VCaP (cell line): Measurements from ENCODE around the gene ZNF277.

Experiments
- H3K27ac ChIP-seq: fragments of 450-650 bp; 2 replicates; pipeline ENCODE4 v1.5.1; 2017
- CTCF ChIP-seq: fragments of 450-650 bp; conservative IDR thresholded peaks from 2 replicates; pipeline ENCODE4 v1.5.1; 2017; ENCODE audit warnings: mild to moderate bottlenecking, moderate library complexity

The ZNF277 gene

GRCh38 chr7:112162142-112162766, 44.2 kb upstream of the ZNF277 start:
- peak overlapping the region; percentile 86 for H3K27ac ChIP-seq

GRCh38 chr7:112162784-112163506, 43.5 kb upstream of the ZNF277 start:
- peak overlapping the region; percentile 86 for H3K27ac ChIP-seq
- no peak for TF ChIP-seq CTCF

More at GRCh38 chr7:112162142-112162766, 44.2 kb upstream of the ZNF277 start:
- no peak for TF ChIP-seq CTCF

- no peak overlapping the region for H3K27ac ChIP-seq
- TF ChIP-seq CTCF = no peak
Observed at GRCh38 chr7:112167147-112167546, 39.3 kb upstream of the ZNF277 start.

- H3K27ac ChIP-seq = no peak overlapping the region
- TF ChIP-seq CTCF = no peak
Observed at GRCh38 chr7:112168915-112169314, 37.6 kb upstream of the ZNF277 start.

GRCh38 chr7:112171673-112172072, 34.8 kb upstream of the ZNF277 start:
- no peak for TF ChIP-seq CTCF
- H3K27ac ChIP-seq = no peak overlapping the region

GRCh38 chr7:112172870-112173567, 33.5 kb upstream of the ZNF277 start:
- TF ChIP-seq CTCF = no peak

GRCh38 chr7:112173568-112173905, 33.0 kb upstream of the ZNF277 start:
- no peak for TF ChIP-seq CTCF

More at GRCh38 chr7:112172870-112173567, 33.5 kb upstream of the ZNF277 start:
- no peak overlapping the region for H3K27ac ChIP-seq

More at GRCh38 chr7:112173568-112173905, 33.0 kb upstream of the ZNF277 start:
- H3K27ac ChIP-seq = no peak overlapping the region
